AG08395 (cell line): ENCODE results near the gene ZNF439.
"Not testable (repeated sequence)": the region's sequence is repeated elsewhere in the genome, so short reads cannot be mapped to it uniquely, and the experiment has no call there.

ENCODE experiments used
- DNase-seq: peaks from one replicate; pipeline ENCODE4 v3.0.0; 2012; ENCODE audit warnings: mixed read lengths, low spot score

Gene ZNF439

GRCh38 chr19:11868188-11868587 is 19.7 kb downstream of the ZNF439 start:
- no peak for DNase-seq

- no peak for DNase-seq
Measured at GRCh38 chr19:11872624-11873023, 24.1 kb downstream of the ZNF439 start.

GRCh38 chr19:11873762-11874161 is 25.2 kb downstream of the ZNF439 start:
- DNase-seq, result no peak

GRCh38 chr19:11879687-11880266 is 31.3 kb downstream of the ZNF439 start:
- DNase-seq, result not testable (repeated sequence)

- no peak for DNase-seq
Measured at GRCh38 chr19:11880598-11880997, 32.1 kb downstream of the ZNF439 start.

- peak; percentile 74 for DNase-seq
Measured at GRCh38 chr19:11881151-11881800, 32.8 kb downstream of the ZNF439 start.

- no peak for DNase-seq
Measured at GRCh38 chr19:11882606-11883005, 34.1 kb downstream of the ZNF439 start.

GRCh38 chr19:11887234-11887610 is 38.7 kb downstream of the ZNF439 start:
- peak; percentile 6 for DNase-seq

- DNase-seq, result peak; percentile 88
Measured at GRCh38 chr19:11887611-11888531, 39.3 kb downstream of the ZNF439 start, which contains the start of gene ZNF69. TSS of gene ZNF69 (plus strand) at chr19:11887782. CDS start at chr19:11887924, 142 bp downstream.

GRCh38 chr19:11889901-11890300 is 41.4 kb downstream of the ZNF439 start:
- DNase-seq, result not testable (repeated sequence)

- DNase-seq, result no peak
Measured at GRCh38 chr19:11890634-11891033, 42.1 kb downstream of the ZNF439 start.

- no peak for DNase-seq
Measured at GRCh38 chr19:11894851-11895250, 46.3 kb downstream of the ZNF439 start.

GRCh38 chr19:11902228-11902627 is 53.7 kb downstream of the ZNF439 start:
- DNase-seq, result no peak

- DNase-seq, result no peak
Measured at GRCh38 chr19:11905928-11906327, 57.4 kb downstream of the ZNF439 start.

- DNase-seq, result not testable (repeated sequence)
Measured at GRCh38 chr19:11911937-11912336, 63.4 kb downstream of the ZNF439 start.

- not testable (repeated sequence) for DNase-seq
Measured at GRCh38 chr19:11914417-11915051, 66.0 kb downstream of the ZNF439 start.
